ACHN (cell line): ENCODE results near the gene ANKAR.
"Not testable (repeated sequence)": the region's sequence is repeated elsewhere in the genome, so short reads cannot be mapped to it uniquely, and the experiment has no call there.

ENCODE experiments used
- DNase-seq: peaks from one replicate; pipeline ENCODE4 v3.0.0-alpha.2; 2015
- in situ Hi-C: cut with HindIII; loops from 2 replicates; pipeline ENCODE4 v1.10.0; 2017; ENCODE audit warnings: low sequenced_read_pairs, low pct_ligation_motif_present, low pct_unique_long_range_greater_than_20kb

The ANKAR gene

GRCh38 chr2:189698020-189698887 is 23.8 kb downstream of the ANKAR start:
- DNase-seq, result peak; percentile 75
- in situ Hi-C loops, result no loop called here

GRCh38 chr2:189700681-189701080 is 26.2 kb downstream of the ANKAR start:
- DNase-seq, result no peak
- in situ Hi-C loops, result no loop called here

- in situ Hi-C loops, result no loop called here
- peak; percentile 33 for DNase-seq
Observed at GRCh38 chr2:189702071-189702470, 27.6 kb downstream of the ANKAR start.

GRCh38 chr2:189709501-189710221 is 35.2 kb downstream of the ANKAR start:
- no peak for DNase-seq
- in situ Hi-C loops, result no loop called here

- DNase-seq, in situ Hi-C loops: not testable (repeated sequence)
Observed at GRCh38 chr2:189717593-189717992, 43.1 kb downstream of the ANKAR start.

- in situ Hi-C loops, result no loop called here
- no peak for DNase-seq
Observed at GRCh38 chr2:189719571-189719970, 45.1 kb downstream of the ANKAR start.

GRCh38 chr2:189723192-189723591 is 48.7 kb downstream of the ANKAR start:
- no peak for DNase-seq
- in situ Hi-C loops, result no loop called here
